Measurements from ENCODE around the gene KEL.

The KEL gene

GRCh38 chr7:142960955-142961512 lies 1.1 kb downstream of the KEL start:
- DNase-seq = no peak

DNA sequence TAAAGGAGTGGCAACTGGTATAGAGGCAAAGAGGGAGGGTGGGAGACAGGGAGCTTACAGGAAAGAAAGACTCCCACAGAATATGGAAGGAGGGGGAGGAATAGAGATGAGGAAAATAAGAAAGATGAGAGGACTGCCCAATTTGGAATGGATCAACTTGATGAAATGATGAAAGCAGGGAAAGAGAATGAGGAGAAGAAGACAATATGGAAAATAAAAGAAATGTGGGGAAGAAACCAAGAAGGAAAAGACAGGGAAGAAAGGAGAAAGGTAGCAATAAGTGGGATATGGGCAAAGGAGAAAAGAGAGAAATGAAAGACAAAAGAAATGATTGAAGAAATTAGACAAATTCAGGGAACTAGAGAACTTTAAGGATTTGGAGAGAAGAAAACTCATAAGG lies 3.0 kb downstream of the KEL start:
- DNase-seq = no peak

DNA sequence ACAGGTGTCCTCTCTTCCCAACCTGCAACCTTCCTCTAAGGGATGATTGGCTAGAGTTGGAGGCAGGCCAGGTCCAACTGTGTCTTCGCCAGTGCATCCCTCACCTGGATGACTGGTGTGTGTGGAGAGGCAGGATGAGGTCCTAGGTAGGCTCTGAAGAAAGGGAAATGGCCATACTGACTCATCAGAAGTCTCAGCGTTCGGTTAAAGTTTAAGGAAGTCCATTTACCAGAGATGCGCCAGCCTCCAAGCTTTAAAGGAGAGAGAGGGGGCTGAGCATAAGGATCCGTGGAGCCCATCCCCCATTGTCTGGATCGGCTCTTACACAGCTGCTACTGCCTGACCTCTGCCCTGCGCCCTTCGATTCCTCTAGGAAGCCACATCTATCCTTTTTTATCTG lies 4.4 kb downstream of the KEL start:
- DNase-seq = no peak

GRCh38 chr7:142956951-142957623 lies 5.1 kb downstream of the KEL start:
- DNase-seq = no peak

GRCh38 chr7:142954680-142955268 lies 7.4 kb downstream of the KEL start:
- no peak for DNase-seq

- DNase-seq = no peak
Observed at GRCh38 chr7:142950235-142950634, 11.9 kb downstream of the KEL start.

DNA sequence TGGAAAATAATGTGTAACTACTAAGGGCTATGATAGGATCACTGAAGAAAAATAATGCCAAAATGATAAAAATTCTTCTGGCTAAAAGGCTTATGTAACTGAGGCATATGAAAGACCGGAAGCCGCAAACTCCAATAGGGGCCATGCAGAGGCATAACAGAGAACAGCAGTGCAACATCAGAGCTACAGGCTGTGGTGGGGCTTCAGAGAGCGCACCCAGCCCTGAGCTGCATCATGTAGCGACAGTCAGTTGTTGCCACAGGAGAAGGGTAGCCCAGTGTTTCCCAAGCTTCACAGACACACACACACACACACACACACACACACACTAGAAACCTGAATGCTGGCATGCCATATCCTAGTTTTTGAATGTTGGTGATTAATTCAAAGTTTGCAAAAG lies 13.6 kb downstream of the KEL start:
- DNase-seq = no peak

GRCh38 chr7:142945001-142945400 lies 17.2 kb downstream of the KEL start:
- DNase-seq = no peak

DNA sequence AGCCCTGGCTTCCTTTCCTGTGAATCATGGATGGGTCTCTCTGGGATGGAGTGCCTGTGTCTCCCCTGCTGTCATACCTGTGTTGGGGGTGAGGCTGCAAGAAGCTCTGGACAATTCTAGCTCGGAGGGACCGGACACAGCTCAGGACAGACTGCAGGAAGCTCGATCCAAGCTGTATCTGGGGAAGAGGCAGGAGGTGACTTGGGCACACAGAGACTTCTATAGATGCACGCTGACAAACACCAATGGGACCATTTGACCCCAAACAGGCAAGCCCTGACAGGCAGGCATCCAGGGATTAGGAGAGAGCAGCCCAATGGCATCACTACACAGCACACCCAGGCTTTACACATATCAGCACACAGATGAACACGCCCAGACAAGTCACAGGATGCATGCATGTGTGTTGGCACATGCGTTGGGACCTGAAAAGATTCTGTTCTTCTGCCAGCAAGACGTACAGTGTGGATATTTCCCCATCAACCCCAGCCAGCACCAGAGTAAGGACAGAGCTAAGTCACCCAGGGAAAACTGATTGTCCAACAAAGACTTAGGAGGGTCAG lies 18.4 kb downstream of the KEL start:
- no peak for DNase-seq

DNA sequence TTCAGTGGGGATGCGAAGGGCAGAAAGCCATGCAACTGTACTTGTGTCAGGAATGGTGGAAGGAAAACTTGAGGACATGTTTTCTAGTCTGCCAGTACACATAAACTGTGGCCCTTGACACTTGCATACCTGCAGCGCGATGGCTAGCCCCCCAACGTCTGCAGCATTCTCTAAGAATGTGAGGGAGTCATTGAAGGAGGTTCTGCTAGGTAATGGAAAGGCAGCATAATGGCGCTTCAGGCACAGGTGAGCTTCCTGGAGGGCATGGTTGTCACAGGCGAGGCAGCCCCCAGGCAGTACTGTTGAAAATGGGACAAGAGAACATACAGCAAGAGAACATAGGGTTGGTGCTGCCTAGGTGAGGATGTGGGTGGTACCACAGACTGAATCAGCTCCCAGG lies 19.4 kb downstream of the KEL start:
- DNase-seq = no peak

DNA sequence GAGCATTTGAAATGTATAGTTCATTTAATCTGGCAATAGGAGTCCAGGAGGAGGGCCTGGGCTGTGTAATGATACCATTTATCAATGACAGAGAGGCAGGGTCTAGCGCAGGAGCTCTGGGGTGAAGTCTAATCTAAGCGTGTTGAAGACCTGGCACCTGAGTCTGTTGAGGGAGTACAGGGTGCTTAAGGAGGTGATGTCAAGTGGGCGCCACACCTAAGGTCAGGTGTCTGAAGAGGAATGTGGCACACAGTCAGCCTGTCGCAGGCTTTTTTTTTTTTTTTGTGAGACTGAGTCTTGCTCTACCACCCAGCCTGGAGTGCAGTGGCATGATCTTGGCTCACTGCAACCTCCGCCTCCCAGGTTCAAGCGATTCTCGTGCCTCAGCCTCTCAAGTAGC lies 20.6 kb downstream of the KEL start:
- DNase-seq = no peak

DNA sequence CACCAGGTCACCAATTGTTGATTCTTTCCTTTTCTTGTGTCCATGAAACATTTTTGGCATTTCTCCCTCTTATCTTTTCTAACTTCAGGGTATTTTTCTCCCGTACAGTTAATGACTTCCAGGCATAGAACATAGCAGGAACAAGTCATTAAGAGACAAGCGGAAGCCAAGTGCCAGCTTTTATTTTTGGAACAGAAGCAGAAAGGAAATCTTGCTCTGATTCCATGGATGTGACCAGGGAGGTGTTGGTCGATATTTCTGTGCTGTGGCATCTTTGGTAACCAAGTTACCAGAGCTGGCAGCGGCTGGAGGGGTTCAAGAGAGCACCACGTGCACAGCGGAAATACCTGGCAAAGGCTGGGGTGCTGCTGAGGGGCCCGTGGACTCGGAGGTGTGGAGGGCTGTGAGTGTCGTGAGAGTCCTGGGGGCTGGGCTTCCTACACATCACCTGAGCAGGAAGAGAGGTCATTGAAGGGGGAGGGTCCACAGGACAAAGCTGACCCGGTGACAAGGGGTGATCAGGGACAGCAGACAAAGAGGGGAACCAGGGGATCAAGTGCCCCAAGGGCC lies 21.1 kb downstream of the KEL start:
- no peak for DNase-seq

- no peak for DNase-seq
Observed at GRCh38 chr7:142939226-142939910, 22.8 kb downstream of the KEL start, which contains the start of gene LLCFC1. LLCFC1 (plus strand) TSS chr7:142939484; CDS start chr7:142939622, 138 bp downstream.

- no peak for DNase-seq
Observed at GRCh38 chr7:142938611-142939010, 23.6 kb downstream of the KEL start.

- no peak for DNase-seq
Observed at GRCh38 chr7:142935941-142936565, 26.1 kb downstream of the KEL start.

DNA sequence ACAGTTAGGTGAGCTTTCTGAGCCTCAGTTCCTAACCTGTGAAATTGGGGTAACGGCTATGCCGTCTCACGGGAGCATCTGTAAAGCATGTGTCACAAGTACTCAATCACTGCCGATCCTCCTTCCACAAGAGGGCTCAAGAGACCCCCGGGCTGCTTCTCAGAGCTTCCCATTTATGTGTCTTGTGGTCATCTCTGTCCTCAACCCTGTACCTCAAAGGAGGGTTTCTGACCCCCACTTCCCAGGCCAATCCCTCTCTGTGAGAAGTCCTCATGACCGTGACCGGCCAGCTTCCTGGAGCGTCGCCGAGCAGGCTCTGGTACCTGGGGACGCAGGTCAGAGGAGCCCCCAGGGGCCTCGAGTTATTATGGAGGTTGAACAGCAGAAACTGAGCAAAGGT lies 28.1 kb downstream of the KEL start:
- no peak for DNase-seq

DNA sequence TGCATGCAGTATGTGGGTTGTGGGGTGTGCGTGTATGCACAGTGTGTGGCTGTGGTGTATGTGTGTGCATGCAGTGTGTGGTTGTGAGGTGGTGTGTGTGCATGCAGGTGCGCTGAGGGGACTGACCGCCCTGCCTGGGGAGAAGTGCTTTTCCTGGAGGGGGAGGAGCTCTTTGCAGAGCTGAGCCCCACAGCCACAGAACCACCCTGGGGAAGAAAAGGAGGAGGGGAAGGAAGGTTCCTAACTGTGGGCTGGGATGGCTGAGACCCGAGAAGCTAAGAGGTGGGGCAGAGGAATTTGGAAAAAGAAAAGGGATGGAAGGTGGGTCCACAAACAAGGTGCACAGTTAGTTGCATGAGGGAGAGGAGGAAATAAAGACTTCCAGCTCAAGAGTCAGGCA lies 28.5 kb downstream of the KEL start, which contains the start of gene TRPV5:
Gene TRPV5, minus strand, starts transcription at position 123 of the 400 bp plus-strand sequence. CDS start 287 bp downstream, outside the sequence.
- DNase-seq = no peak

DNA sequence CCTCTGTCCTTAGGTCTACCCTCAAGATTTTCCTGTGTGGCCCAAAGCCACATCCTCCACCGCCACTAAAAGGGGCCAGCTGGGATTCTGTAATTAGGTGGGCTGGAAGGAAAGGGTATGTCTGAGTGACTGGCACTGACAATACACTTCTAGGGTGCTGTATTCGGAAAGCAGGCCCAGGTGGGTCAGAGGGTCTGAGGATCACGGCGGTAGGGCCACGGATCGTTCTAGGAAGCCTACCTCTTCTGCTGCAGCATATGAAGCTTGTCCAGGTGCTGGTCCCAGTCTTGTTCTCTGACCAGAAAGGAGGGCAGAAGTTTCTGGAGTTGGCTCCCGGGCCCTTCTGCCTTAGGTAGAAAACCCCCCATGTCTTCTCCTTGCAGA lies 29.1 kb downstream of the KEL start:
- no peak for DNase-seq

DNA sequence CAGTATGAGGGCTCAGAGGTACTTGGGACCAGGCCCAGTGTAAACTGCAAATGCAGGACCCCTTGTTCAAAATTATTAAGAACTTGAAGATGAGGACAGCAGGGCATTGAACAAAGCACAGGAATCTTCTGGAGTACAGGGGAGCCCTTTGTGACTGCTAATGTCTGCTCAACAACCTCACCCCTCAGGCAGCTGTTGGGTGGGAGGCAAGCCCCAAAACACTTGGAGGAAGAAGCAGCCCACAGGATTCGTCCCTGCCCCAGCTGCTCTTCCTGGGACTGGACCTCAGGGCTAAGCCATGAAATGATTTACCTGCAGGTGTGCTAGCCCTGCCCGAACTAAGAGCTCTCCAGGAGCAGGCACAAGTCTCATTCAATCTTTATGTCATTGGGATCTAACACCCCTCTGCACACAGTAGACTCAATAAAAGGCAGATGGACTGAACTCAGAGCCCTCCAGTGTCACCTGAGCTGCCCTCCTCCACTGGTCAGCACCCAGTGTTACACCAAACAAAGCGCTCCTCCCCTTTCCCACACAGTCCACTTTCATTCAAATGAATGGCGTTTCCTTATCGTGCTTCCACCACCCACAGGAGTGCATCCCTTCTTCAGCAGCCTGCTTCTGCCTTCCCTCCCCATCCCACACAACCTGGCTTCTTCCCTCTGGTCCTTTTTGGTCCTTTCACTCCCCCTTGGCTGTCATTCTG lies 29.6 kb downstream of the KEL start:
- DNase-seq = no peak

- no peak for DNase-seq
Observed at GRCh38 chr7:142930126-142930730, 31.9 kb downstream of the KEL start.

DNA sequence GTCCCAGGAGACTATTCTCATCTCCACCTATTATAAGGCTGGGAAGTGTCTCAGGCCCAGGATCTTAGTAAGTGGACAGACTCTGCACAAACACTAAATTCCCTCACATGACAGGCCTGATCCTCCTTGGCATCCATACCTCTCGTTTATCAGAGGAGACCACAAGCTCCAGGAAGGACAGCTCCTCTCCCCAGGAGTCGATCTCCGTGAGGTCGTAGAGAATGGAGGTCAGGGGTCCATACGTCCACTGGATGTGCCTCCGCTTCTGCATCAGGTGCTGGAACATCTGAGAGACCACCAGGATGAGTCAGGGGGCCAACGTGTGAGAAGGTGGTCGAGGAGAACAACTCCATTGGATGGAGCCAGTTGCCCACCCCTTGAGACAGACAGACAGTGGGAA lies 34.2 kb downstream of the KEL start:
- no peak for DNase-seq
